COLO668 (cell line): Measurements from ENCODE around the gene NEK9.
"Not testable (repeated sequence)": the region's sequence is repeated elsewhere in the genome, so short reads cannot be mapped to it uniquely, and the experiment has no call there.

Source experiments
- DNase-seq: peaks from one replicate; lab custom pipeline; 2025; ENCODE audit not compliant: unreplicated experiment; lab: John Stamatoyannopoulos, UW

NEK9 gene

DNA sequence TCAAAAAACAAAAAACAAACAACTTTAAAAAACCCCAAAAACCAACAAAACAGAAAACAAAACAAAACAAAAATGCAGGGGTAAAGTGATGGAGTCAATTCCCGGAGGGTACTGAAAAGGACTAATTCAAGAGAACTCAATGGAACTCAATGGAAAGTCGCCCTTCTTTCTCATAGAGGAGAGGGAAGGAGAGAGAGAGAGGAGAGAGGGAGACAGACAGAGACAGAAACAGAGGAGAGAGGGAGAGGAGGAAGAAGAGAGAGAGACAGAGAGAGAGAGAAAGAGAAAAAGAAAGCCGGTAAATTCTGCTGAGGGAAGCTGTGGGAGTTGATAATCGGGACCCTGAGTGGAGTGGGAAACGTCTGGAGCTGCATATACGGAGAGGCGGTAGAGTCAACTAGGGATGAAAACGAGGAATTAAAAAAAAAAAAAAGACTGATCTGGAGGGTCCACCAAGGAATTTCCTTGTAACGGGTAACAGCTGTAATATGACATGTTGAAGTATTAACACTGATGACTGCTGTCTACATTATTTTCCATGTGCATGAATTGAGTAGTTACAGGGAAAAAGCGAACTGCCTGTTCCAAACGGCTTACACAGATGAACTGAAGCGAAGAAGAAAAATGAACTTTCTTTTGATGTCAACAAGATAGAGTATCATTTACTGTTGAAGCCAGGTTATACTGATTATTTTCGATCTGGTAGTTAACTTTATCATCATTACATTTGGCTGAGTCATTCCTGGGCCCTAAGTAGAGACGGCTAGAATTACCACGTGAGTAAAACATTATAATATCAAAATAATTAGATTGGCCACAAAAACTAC lies 58.3 kb downstream of the NEK9 start:
- DNase-seq, result peak; percentile 16

DNA sequence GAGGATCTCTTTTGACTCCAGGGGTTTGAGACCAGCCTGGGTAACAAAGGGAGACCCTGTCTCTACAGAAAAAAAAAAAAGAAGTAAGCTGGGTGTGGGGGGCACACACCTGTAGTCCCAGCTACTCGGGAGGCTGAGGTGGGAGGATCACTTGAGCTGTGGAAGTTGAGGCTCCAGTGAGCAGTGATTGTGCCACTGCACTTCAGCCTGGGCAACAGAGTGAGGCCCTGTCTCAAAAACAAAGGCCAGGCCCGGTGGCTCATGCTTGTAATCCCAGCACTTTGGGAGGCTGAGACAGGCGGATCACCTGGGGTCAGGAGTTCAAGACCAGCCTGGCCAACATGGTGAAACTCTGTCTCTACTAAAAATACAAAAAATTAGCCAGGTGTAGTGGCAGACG lies 59.1 kb downstream of the NEK9 start:
- not testable (repeated sequence) for DNase-seq

DNA sequence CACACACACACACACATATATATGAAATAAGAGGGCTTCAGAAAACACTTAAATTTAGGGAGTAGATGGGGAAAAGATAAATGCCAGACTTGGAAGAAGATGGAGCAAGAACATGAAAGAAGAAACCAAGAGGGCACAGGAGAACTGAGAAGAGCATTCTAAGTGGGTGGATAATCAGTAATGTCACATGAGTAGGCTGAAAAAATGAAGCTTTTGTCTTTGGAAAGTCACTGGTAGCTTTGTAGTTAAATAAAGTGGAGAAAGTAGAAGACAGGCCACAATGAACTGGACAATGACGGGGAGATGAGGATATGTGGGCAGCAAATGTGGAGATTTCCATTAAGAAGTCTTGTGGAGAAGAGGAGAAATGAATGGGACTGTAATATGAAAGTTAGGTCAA lies 59.6 kb downstream of the NEK9 start:
- no peak for DNase-seq

DNA sequence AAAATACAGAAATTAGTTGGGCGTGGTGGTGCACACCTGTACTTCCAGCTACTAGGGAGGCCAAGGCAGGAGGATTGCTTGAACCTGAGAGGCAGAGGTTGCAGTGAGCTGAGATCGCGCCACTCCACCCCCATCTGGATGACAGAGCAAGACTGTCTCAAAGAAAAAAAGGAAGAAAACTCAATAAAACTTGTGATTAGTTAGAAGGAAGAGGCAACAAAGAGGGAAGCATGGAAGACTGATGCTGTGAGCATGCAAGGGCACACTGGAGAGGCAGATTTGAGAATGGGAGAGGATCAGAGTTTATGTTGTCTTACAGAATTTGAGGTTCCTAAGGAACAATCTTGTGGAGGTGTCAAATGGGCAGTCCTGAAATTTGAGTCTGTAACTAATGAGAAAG lies 60.2 kb downstream of the NEK9 start:
- DNase-seq, result no peak

DNA sequence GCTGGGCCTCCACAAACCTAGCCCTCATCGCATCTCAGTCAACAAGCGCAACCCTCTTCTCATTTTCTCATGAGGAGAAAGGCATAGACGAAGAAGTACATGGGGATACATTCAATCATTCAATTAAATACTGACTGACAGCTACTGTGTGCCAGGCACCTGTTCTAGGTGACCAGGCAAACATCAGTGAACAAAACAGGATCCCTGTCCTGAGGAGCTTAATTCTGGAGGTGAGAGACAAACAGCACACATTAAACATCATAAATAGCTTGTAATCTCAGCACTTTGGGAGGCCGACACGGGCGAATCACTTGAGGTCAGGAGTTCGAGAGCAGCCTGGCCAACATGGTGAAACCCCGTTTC lies 62.7 kb downstream of the NEK9 start:
- DNase-seq, result no peak

DNA sequence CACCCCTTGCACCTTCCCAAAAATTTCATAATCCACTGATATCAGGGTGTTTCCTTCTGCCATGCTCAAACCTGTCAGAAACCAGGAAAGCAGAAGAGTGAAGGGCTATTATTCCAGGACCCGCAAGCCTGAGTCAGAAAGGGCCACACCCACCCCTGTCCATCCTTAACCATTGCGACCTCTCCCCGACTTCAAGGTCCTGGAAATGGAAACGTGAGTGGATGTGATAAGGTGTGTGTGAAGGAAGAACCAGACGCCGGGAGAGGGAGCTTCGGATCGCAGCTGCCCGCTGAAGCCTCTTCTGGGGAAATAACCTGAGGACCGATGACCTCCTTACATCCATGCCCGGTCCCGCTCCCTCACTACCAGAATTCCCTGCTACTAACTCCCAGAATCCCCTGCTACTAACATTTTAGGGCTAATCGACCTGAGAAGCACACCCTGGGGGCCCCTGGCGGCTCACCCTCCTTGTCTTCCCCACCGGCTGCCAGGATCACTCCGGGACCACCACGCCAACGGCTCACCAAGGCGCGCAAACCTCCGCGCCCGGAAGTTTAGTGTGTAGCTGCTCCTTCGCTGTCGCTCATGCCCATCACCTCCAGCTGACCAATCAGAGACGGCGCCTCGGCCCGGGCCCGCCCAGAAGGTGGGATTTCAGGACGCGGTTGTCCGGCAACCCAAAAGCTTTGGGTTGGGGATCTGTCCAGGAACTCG lies 63.2 kb downstream of the NEK9 start, which contains the start of gene ACYP1:
Gene ACYP1 (minus strand): TSS at position 534 of the 714 bp plus-strand sequence. CDS start 471 bp downstream, at position 63.
- peak; percentile 94 for DNase-seq

DNA sequence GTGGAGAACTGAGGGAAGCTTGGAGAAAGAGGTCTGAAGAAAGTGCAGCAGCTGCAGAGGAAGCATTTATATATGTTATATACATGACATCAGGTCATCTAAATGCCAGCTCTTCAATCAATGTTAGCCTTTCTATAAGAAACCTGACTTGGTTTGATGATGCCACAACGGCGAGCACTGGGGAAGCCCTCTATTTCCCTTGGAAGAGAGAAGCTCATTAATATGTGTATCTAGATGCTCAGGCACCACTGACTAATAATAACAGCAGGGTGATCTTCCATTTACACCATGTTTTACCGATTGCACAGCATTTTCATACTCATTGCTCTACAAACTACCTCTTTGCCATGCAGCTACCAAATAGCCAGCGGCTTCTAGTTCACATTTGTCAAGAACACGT lies 63.8 kb downstream of the NEK9 start:
- no peak for DNase-seq

DNA sequence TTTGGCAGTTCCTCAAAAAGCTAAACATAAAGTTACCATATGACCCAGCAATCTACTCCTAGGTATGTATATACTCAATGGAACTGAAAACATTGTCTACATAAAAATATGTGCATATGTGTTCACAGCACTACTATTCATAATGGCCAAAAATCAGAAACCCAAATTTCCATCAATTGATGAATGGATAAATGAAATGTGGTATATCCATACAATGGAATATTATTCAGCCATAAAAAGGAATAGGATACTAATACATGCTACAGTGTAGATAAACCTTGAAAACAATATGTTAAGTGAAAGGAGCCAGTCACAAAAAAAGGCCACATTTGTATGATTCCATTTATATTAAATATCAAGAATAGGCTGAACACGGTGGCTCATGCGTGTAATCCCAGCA lies 66.4 kb downstream of the NEK9 start:
- DNase-seq, result no peak

DNA sequence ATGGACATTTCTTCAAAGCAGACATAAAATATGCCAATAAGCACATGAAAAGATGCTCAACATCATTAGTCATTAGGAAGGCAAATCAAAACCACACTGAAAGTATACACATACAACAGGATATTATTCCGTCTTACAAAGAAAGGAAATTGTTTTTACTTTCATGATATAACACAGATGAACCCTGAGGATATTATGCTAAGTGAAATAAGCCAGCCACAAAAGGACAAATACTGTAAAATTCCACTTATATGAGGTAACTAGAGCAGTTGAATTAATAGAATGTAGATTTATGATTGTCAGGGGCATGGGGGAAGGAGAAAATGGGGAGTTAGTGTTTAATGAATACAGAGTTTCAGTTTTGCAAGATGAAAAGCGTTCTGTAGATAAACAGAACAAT lies 67.2 kb downstream of the NEK9 start:
- no peak for DNase-seq

DNA sequence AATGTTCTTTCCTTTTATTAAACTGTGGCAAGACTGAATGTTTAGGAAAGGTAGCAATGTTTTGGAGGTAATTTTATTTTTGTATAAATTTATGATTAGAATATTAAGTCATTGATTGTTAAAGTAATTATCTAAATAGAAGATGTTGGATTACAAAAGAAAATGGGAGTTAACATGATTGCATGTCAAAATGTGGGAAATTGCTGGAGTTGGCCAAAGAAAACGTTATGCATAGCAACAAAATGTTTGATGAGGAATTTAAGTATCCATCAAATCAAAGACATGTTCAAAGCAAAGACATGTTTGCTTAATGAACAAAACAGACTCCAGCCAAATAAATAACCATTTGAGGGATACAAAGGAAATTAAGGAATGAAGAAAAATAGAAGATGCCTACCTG lies 72.4 kb downstream of the NEK9 start:
- no peak for DNase-seq

DNA sequence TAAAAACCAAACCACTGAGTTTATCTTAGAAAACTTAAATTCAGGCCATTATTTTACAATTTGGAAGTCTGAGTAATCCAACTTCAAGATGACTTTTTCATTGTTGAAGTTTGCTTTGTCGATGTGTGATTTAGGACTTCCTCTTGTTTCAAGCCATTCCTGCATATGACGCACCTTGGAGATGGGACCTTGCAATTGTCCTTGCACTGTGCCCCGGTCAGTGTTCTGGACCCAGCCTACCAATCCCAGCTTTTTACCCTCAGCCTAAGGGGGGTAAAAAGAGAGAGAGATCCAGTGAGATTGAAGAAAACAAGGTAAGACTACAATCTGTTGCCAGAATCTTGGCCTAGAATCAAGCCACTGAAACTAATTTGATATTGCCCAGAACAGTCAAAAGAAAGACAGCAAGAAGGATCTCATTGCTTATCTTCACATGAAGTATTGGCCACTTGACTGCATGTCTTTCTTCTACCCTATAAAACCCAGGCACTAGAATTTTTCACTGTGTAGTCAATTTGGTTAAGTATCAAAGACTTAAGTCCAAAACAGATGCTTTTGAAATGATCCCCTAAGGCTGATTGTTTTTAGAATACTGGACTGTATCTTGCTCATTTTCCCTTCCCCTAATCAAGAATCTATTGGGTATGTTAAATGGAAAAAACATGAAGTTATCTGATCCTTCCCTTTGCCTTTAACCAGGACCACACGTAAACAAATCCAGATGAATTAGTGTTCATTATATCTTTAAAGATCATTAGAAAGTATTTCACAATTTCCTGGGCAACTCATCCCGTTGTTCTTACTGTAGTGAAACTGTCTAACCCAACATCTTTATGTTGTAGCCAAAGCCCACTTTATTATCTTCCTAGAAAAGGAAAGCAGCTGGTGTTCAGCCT lies 73.2 kb downstream of the NEK9 start:
- no peak for DNase-seq

DNA sequence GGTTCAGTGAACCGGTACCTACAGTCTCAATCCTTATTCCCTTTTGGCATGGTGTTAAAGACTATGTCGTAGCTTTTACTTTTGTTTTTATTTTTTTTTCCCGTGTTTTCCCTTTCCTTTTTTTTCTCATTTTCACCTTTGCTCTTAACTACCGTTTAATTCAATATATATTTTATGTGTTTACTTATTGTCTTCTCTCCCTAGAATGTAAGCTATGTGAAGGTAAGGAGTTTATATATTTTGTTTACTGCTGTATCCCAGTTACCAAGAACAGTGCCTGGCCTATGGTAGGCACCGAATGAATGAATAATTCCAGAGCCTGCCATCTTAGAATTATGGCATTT lies 75.3 kb downstream of the NEK9 start:
- DNase-seq, result no peak

DNA sequence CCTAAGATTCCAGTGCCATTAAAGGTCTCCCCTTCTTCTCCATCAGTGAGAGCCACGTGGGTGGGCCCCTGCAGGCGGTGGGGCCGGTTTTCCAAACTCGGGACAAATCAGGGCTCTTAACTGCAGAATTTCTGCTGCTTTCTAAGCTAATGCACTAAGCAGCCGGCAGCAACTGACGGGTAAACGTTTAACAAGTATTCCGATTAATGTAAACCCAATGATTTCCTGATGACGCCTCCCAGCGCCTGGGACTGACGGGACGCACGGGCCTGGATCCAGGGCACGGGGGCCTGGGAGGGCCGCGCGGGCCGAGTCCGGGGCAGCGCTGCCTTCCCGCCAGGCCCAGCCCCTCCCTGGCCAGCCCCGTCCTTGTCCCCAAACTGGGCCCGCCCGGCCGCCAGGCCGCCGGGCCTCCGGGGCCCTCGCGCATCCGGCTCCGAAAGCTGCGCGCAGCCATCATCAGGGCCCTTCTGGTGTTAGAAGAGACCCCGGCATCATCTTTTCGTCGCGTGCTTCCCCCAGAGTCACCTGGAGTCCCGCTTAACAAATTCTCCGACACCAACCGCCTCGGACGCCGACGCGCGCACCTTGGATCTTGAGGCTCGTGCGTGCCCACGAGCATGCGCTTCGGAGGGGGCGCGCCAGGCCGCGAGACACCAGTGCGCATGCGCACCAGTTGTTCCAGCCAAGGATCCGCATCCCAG lies 75.8 kb downstream of the NEK9 start, which contains the start of gene MLH3:
Gene MLH3 (minus strand): TSS at position 616 of the 704 bp plus-strand sequence. CDS start 1,812 bp downstream, outside the sequence.
- DNase-seq, result peak; percentile 95

DNA sequence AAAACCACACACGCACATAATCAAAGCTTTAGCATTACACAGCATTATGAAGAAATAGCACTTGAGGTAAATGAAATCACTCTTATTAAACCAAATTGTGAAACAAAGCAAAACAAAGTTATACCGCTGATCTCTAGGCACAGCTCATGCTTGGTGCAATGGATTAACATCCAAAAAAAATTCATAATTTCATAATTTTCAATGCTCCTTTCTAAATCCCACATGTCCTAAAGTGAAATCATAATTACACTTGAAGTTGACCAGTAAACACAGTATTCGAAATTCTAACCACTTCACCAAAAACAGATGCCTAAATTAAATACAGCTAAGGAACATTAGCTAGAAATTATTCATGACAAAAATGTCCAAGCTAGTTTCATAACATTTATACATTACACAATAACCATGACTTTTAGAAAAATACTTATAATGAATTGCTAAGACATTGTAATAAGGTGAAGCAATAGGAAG lies 77.1 kb downstream of the NEK9 start:
- no peak for DNase-seq

DNA sequence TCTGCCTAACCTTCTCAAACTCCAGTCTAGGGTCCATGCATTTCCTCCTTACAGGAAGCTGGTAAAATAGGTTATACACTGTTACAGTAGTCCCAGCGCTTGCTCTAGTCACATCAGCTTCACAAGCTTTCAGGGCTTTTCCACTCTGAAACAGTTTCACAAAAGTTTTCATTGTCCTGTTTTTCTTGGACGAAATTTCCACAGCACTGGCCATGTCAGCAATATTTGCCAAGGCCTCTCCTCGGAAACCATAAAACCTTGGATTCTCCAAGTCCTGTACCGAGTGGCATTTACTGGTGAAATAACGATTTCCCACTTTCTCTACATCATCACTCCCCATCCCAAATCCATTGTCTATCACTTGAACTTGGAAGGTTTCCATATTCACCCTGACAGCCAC lies 77.7 kb downstream of the NEK9 start:
- DNase-seq, result no peak

DNA sequence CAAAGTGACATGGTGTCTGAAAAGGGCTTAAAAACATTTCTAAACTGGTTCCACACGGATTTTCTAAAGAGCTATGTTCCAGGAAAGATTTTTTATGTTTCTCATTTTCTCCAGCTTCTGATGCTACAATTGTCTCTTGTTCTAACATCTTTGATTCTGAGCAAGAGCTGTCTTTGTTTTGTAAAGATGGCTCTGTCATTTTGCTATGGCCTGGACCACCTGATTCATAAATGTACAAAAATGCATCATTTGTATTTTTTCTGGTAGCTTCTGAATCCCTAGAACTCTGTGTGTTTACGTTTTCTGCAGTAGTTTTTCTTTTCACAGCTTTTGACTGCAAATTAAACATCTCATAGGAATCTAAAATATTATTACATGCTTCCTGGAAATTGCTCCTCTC lies 78.7 kb downstream of the NEK9 start:
- DNase-seq, result no peak

DNA sequence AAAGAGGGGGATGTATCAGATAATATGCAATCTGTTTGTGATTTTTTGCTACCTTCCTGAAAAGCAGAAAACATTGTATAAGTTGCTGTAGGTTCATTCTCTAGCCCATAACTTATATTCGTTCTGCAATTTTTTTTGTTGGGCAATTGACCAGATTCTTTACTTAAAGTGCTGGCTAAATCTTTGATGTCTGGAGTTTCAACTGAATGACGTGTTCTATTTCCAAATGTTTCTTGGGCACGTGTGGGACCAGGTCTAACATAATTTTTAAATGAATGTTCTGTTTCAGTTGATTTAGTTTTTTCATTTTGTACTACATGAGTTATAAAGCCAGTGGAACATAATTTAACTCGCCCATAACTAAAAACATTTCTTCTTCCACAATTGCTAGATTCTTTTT lies 79.3 kb downstream of the NEK9 start:
- no peak for DNase-seq

DNA sequence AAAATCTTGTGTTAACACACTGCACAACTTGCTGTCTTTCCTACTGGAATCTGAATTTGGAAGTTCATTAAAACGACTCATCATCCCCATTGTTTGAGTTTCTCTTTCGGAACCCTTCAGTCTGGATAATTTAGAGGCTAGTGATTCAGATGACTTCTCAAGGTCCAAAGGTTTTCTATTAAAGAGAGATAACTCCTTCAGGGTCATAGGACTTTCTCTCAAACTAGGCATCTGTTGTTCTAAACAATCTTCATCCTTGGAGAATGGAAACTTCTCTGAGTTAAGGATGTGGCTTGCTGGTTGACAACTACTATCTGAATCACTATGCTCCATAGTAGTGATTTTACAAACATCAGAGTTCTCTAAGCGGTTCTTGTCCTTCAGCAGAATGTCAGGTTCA lies 79.9 kb downstream of the NEK9 start:
- DNase-seq, result no peak

DNA sequence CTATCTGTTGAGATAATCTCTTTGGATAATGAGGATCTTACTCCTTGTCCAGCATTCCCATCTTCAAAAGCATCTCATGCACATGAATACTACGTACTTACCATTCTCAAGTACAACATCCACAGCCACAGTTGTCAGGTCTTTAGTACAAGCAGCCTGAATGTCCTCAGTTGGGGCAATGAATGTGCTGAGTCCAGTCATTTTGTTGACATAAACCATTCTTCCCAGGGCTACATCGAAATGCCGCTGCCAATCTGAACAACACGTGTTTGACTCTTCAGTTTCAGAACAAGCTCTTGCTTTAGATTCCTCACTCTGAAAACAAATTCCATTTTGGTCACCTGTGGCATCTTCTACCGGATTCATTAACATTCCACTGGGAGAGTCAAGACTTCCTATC lies 80.6 kb downstream of the NEK9 start:
- DNase-seq, result no peak

DNA sequence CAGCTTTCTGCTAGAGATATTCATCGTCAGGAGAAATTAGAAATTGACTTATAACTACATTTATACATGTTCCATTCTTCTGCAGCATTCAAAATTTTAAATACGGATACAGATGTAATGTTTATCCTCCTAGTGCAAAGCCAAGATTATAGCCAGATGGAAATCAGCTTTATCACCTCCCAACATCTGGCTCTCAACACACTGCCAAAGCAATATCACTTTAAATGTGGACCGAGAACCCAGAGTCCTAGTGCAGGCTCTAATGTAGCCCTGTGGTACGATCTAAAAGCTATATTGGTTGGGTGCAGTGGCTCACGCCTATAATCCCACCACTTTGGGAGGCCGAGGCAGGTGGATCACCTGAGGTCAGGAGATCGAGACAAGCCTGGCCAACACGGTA lies 82.1 kb downstream of the NEK9 start:
- no peak for DNase-seq

DNA sequence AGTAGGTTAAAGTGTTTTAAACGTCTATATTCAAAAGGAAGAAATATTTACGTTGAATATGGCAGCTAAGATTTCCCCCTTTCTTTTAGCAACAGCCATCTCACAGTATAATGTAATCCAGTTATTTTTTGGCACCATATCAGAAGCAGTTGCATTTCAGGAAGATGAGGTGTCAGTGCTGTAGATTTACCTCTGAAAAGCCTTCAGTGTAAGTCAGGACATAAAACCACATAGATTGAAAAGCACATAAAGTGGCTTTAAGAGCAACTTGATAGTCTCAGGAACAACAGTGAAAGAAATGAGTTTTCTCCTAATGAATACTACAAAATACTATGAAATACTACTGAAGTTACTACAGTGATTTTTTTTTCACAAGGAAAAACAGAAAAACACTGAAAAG lies 82.5 kb downstream of the NEK9 start:
- no peak for DNase-seq
